Stimulated activated naive CD8-positive, alpha-beta T cell treated with anti-CD3 and anti-CD28 coated beads, Interleukin-15, Interleukin-2, amounts not matched to agents 100 ng/mL and 50 ng/mL, for 24 hours (primary cell): ENCODE data around the gene HMCN2.

Experiments
- H3K27ac Mint-ChIP-seq: one replicate; pipeline ENCODE4 v1.8.0; 2021; ENCODE audit warnings: mild to moderate bottlenecking, mixed read lengths
- H3K27me3 Mint-ChIP-seq: one replicate; pipeline ENCODE4 v1.8.0; 2021; ENCODE audit warnings: mixed read lengths
- H3K36me3 Mint-ChIP-seq: one replicate; pipeline ENCODE4 v1.8.0; 2021; ENCODE audit warnings: low read depth, mixed read lengths
- H3K4me1 Mint-ChIP-seq: one replicate; pipeline ENCODE4 v1.8.0; 2021; ENCODE audit warnings: low read depth, mixed read lengths
- H3K4me3 Mint-ChIP-seq: one replicate; pipeline ENCODE4 v1.8.0; 2021; ENCODE audit warnings: mild to moderate bottlenecking, mixed read lengths
- H3K9me3 Mint-ChIP-seq: one replicate; pipeline ENCODE4 v1.8.0; 2021; ENCODE audit warnings: mixed read lengths

HMCN2 gene

GRCh38 chr9:130287736-130288135 lies 22.2 kb downstream of the HMCN2 start:
- H3K27ac Mint-ChIP-seq, result no peak overlapping the region
- peaks cover 28% of the 10 kb centered on the region for H3K27me3 Mint-ChIP-seq
- no peak overlapping the region for H3K4me3 Mint-ChIP-seq
- no peaks in the 10 kb centered on the region for H3K4me1 Mint-ChIP-seq
- H3K36me3 Mint-ChIP-seq, result no peaks in the 10 kb centered on the region
- no peaks in the 10 kb centered on the region for H3K9me3 Mint-ChIP-seq

DNA sequence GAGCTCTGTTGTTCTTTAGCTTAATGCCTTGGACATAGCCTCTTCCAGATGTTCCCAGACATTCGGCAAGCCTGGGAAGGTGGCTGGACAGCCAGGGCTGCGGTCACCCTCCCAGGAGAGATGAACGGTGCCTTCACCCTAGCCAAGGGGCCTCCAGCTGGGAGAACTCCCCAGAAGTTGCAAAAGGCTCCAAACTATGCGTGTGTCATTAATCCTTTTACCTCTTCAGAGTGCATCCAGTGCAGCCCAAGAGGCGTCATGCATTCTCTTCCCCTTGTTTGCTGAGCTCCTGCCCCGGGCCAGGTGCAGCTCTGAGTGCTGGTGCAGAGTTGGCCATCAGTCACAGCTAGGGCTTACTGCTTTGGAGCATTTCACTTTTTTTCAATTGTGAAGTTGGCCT lies 22.8 kb downstream of the HMCN2 start:
- Mint-ChIP-seq H3K9me3 (no peaks in the 10 kb centered on the region), H3K4me3 (no peak overlapping the region), H3K27me3 (peaks cover 30% of the 10 kb centered on the region), H3K4me1 (no peaks in the 10 kb centered on the region), H3K36me3 (no peaks in the 10 kb centered on the region), H3K27ac (no peak overlapping the region)

DNA sequence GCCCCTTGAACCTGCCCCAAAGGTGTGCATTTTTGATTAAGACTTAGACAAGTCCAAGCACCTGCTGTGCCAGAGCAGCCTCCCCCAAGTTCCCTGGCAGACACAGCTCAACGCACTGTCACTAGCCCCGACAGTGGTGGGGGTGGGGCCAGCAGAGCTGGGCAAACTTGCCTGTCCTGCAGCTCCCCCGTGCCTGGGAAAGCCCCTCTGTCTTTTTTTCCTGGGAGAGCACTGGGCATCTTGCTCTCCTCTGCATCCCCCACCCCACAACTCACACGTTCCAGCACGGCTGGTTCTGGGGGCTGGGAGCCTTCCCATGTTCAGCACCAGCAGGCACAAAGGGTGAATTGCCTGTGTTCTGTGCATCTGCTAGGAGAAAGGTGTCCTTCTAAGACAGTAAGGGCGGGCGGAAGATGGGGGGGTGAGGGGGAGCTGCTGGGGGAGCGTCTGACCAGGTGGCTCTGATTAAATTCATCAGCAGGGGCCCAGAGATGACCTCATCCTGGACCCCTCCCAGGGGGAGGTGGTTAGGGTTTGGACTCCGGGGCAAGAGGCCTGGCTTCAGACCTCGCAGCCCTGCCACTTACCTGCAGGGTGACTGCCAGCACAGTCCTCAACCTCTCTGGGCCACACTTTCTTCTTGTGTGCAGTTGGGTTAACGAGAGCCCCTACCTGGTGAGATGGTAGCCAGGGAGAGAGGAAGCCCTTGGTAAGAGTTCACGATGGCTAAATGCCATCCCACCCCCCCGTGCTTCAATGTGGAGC lies 23.5 kb downstream of the HMCN2 start:
- H3K9me3 Mint-ChIP-seq, result no peaks in the 10 kb centered on the region
- H3K36me3 Mint-ChIP-seq, result no peaks in the 10 kb centered on the region
- no peak overlapping the region for H3K27ac Mint-ChIP-seq
- no peaks in the 10 kb centered on the region for H3K4me1 Mint-ChIP-seq
- H3K27me3 Mint-ChIP-seq, result peaks cover 23% of the 10 kb centered on the region
- H3K4me3 Mint-ChIP-seq, result no peak overlapping the region

DNA sequence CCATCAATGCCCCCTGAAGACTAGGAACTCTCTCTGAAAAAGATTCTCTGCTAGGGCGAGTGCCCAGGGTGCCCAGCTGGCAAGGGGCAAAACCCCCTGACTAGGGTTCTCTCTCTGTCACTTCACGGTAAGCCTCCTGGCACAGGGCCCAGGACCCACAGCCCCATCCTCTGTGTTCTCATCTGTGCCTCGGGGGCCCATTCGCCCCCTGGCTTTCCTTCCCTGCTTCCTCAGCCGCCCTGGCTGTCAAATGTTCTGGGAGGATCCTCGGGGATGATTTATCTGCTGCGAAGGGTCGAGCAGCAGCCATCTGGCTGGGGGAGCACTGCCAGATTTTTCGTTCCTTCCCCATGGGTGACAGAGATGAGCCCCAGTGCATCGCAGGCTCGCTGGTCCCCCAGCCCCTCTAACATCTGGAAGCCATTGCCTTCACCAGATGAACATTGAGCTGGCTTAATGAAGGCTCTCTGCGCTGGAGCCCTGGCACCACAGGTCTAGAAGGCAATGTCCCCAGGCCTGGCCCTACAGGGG lies 24.2 kb downstream of the HMCN2 start:
- no peaks in the 10 kb centered on the region for H3K9me3 Mint-ChIP-seq
- no peak overlapping the region for H3K4me3 Mint-ChIP-seq
- H3K27me3 Mint-ChIP-seq, result peaks cover 20% of the 10 kb centered on the region
- no peaks in the 10 kb centered on the region for H3K36me3 Mint-ChIP-seq
- H3K4me1 Mint-ChIP-seq, result no peaks in the 10 kb centered on the region
- H3K27ac Mint-ChIP-seq, result no peak overlapping the region

DNA sequence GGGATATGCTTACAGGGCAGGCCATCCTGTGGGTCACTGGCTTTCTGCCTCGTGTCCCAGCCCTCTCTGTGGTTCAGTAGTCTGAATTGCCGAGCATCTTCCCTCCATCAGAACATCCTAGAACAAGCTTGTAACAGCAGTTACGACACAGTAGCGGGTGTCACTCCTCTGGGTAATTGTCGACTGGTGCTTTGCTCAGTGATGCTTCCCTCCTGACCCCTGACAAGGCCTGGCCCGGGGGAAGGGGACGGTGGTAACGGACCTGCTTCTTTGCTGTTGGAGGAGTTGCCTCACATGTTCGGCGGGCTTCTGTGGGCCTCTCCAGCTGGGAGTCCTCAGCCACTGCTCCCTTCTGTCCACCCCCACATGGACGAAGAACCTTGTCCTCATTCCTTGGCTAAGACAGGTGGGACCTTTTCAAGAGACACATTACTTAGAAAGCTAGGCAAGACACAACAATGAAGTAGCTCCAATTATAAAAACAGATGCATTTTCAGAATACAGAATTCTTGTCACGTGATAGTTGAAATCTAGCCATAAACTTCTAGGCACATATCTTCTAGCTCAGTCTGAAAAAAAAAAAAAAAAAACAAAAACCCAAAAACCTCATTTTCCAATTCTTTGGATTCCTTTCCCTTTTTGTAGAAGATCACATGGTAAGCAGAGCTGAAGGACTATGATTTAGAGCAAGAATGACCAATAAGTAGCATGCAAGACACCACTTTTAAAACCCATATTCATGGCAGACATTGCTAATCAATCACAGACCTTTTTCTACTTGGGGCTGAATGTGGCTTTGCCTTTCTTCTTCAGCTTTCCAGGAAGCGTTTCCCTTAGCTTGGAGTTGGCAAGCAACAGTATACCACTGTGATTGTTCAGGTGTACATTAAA lies 25.0 kb downstream of the HMCN2 start:
- Mint-ChIP-seq H3K4me1 (no peaks in the 10 kb centered on the region), H3K9me3 (no peaks in the 10 kb centered on the region), H3K36me3 (no peaks in the 10 kb centered on the region), H3K27me3 (peaks cover 20% of the 10 kb centered on the region), H3K4me3 (no peak overlapping the region), H3K27ac (no peak overlapping the region)

GRCh38 chr9:130291474-130291873 lies 25.9 kb downstream of the HMCN2 start:
- no peaks in the 10 kb centered on the region for H3K36me3 Mint-ChIP-seq
- H3K27me3 Mint-ChIP-seq, result peaks cover 20% of the 10 kb centered on the region
- H3K4me3 Mint-ChIP-seq, result no peak overlapping the region
- no peaks in the 10 kb centered on the region for H3K4me1 Mint-ChIP-seq
- H3K9me3 Mint-ChIP-seq, result no peaks in the 10 kb centered on the region
- no peak overlapping the region for H3K27ac Mint-ChIP-seq

DNA sequence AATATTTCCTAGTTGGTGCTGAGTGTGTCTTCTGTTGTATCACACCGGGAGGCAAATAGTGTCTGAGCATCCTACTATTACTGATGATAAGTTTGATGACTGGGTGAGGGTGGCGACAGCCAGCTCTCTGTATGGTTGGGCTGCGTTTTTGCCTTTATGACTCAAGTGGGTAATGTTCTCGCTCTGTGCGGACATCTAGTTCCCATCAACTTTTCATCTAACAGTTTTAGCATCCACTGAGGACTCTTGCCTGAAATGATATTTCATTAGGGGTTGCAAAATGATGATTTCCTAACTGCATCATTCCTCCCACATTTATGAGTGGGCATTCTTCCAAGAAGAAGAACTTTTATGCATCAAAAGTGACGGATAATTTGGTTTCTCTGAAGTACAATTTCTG lies 26.5 kb downstream of the HMCN2 start:
- Mint-ChIP-seq H3K4me3 (no peak overlapping the region), H3K27ac (no peak overlapping the region), H3K4me1 (no peaks in the 10 kb centered on the region), H3K9me3 (no peaks in the 10 kb centered on the region), H3K36me3 (no peaks in the 10 kb centered on the region), H3K27me3 (peaks cover 23% of the 10 kb centered on the region)

GRCh38 chr9:130294664-130295063 lies 29.1 kb downstream of the HMCN2 start:
- Mint-ChIP-seq H3K27ac (no peak overlapping the region), H3K36me3 (no peaks in the 10 kb centered on the region), H3K4me1 (no peaks in the 10 kb centered on the region), H3K27me3 (peaks cover 22% of the 10 kb centered on the region), H3K4me3 (no peak overlapping the region), H3K9me3 (no peaks in the 10 kb centered on the region)

DNA sequence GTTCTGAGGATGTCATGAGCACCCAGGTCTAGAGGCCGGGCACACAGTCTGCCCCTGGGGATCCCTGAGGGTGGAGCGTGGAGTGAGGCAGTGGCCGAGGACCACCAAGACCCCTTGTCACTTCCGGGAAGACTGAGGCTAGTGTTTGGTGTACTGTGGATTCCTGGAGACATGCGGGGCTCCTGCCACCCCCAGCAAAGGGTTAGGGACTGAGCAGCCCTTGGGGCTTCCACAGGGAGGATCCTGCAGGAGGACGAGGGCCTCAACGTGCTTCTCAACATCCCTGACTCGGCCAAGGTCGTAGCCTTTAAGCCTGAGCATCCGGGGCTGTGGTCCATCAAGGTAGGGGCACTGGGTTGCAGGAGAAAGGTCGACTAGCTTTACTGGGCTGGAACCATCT lies 29.9 kb downstream of the HMCN2 start:
- Mint-ChIP-seq H3K36me3 (no peaks in the 10 kb centered on the region), H3K27ac (no peak overlapping the region), H3K4me1 (no peaks in the 10 kb centered on the region), H3K27me3 (peaks cover 21% of the 10 kb centered on the region), H3K4me3 (no peak overlapping the region), H3K9me3 (peaks cover 3% of the 10 kb centered on the region)

DNA sequence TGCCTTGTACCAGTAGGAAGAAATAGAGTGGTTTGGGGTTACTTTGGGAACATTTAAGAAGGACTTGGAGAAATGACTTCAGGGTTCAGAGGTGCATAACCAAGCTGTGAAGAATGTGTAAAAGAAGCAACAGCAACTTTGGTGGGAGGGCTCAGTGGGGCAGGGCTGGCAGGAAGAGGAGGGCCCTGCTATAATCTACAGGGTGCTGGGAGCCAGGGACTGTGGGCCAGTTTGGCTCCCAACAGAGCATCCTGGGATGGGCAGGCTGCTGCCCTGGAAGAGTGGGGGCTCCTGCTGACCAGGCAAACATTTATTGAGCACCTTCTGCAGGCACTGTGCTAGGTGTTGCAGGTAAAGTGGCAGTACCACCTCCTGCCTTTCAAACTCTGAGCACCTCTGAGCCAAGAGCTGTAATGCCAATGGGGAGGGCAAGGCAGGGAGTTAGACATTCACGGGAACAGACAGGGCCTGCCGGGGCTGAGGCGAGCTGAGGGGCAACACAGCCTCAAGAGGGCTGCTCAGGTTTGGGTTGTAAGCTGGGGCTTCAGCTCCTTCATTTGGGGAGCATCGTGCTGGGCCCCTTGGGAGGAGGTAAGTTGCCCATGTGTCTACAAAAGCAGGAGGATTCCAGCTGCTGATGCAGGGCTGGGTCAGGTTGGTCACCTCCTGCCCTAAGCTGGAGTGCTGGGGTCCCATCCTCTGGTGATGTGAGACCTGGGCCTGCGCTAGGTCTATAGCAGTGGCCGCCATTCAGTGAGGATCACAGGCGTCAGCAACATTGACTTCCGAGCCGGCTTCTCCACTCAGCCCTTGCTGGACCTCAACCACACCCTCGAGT lies 30.6 kb downstream of the HMCN2 start:
- no peaks in the 10 kb centered on the region for H3K36me3 Mint-ChIP-seq
- no peak overlapping the region for H3K4me3 Mint-ChIP-seq
- H3K27ac Mint-ChIP-seq, result no peak overlapping the region
- peaks cover 17% of the 10 kb centered on the region for H3K27me3 Mint-ChIP-seq
- H3K9me3 Mint-ChIP-seq, result peaks cover 3% of the 10 kb centered on the region
- H3K4me1 Mint-ChIP-seq, result no peaks in the 10 kb centered on the region

DNA sequence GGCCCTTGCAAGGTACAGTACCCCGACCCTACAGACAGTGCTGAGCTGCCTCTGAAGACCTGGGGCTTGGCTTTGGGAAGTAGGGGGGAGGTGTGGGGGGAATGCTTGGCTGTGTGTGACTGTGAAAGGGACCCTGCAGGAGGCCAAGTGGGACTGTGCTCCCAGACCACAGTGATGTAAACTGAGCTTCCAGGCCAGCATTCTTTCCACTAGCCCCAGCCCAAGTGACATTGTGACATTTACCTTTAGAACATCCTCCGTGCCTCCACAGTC lies 31.2 kb downstream of the HMCN2 start:
- no peaks in the 10 kb centered on the region for H3K36me3 Mint-ChIP-seq
- H3K27me3 Mint-ChIP-seq, result peaks cover 17% of the 10 kb centered on the region
- no peaks in the 10 kb centered on the region for H3K4me1 Mint-ChIP-seq
- H3K27ac Mint-ChIP-seq, result no peak overlapping the region
- H3K4me3 Mint-ChIP-seq, result no peak overlapping the region
- H3K9me3 Mint-ChIP-seq, result peaks cover 3% of the 10 kb centered on the region

GRCh38 chr9:130297371-130297770 lies 31.8 kb downstream of the HMCN2 start:
- no peaks in the 10 kb centered on the region for H3K36me3 Mint-ChIP-seq
- H3K4me1 Mint-ChIP-seq, result no peaks in the 10 kb centered on the region
- peaks cover 17% of the 10 kb centered on the region for H3K27me3 Mint-ChIP-seq
- no peak overlapping the region for H3K4me3 Mint-ChIP-seq
- H3K27ac Mint-ChIP-seq, result no peak overlapping the region
- H3K9me3 Mint-ChIP-seq, result peaks cover 3% of the 10 kb centered on the region

DNA sequence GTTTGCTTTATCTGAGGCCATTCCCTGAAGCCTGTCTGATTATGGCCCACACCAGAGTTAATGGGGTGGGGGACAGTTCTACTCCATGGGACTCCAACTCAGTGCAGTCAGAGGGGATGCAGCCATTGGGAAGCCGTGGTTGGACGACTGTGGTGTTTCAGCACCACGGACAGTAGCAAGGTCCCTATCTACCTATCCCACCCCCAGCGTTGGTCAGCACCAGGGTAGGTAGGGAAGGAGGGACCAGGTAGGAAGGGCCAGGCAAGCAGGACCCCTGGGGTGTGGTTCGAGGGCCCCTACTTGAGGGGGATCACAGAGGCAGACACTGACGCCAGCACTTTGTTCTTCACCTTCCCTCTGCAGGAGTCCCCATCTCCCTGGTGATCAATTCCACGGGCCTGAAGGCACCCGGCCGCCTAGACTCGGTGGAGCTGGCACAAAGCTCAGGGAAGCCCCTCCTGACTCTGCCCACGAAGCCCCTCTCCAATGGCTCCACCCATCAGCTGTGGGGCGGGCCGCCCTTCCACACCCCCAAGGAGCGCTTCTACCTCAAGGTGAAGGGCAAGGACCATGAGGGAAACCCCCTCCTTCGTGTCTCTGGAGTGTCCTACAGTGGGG lies 33.2 kb downstream of the HMCN2 start:
- Mint-ChIP-seq H3K4me3 (no peak overlapping the region), H3K4me1 (no peaks in the 10 kb centered on the region), H3K27me3 (peaks cover 12% of the 10 kb centered on the region), H3K9me3 (peaks cover 3% of the 10 kb centered on the region), H3K27ac (no peak overlapping the region), H3K36me3 (no peaks in the 10 kb centered on the region)

GRCh38 chr9:130299785-130300615 lies 34.4 kb downstream of the HMCN2 start:
- H3K36me3 Mint-ChIP-seq, result no peaks in the 10 kb centered on the region
- peaks cover 3% of the 10 kb centered on the region for H3K9me3 Mint-ChIP-seq
- H3K27ac Mint-ChIP-seq, result no peak overlapping the region
- H3K27me3 Mint-ChIP-seq, result peaks cover 8% of the 10 kb centered on the region
- no peaks in the 10 kb centered on the region for H3K4me1 Mint-ChIP-seq
- H3K4me3 Mint-ChIP-seq, result no peak overlapping the region
